Neuron (in vitro differentiated cells): ENCODE data around the gene P3H3.

ENCODE experiments used
- H2AFZ ChIP-seq: one replicate; pipeline ENCODE4 v1.6.1; 2013; ENCODE audit warnings: low read depth, mild to moderate bottlenecking, inconsistent platforms, low read length, moderate library complexity
- H3K27me3 ChIP-seq: one replicate; pipeline ENCODE4 v1.6.1; 2013; ENCODE audit warnings: low read length; ENCODE audit not compliant: insufficient read depth
- H3K36me3 ChIP-seq: one replicate; pipeline ENCODE4 v1.6.1; 2013; ENCODE audit warnings: low read length; ENCODE audit not compliant: insufficient read depth
- H3K4me1 ChIP-seq: one replicate; pipeline ENCODE4 v1.6.1; 2013; ENCODE audit warnings: low read length; ENCODE audit not compliant: insufficient read depth
- H3K4me3 ChIP-seq: 2 replicates; pipeline ENCODE4 v1.5.1; 2013; ENCODE audit warnings: mild to moderate bottlenecking, low read length, moderate library complexity
- H3K9me3 ChIP-seq: one replicate; pipeline ENCODE4 v1.6.1; 2013; ENCODE audit warnings: low read length

Gene P3H3

GRCh38 chr12:6826125-6826733 lies 2.0 kb upstream of the P3H3 start:
- Histone ChIP-seq H2AFZ (no peak overlapping the region), H3K4me1 (peaks cover 39% of the 10 kb centered on the region), H3K27me3 (no peaks in the 10 kb centered on the region), H3K9me3 (no peaks in the 10 kb centered on the region), H3K4me3 (no peak overlapping the region), H3K36me3 (peaks cover 13% of the 10 kb centered on the region)

- Histone ChIP-seq H3K9me3 (no peaks in the 10 kb centered on the region), H3K4me3 (no peak overlapping the region), H2AFZ (no peak overlapping the region), H3K4me1 (peaks cover 37% of the 10 kb centered on the region), H3K36me3 (peaks cover 19% of the 10 kb centered on the region), H3K27me3 (no peaks in the 10 kb centered on the region)
Measured at GRCh38 chr12:6826734-6827436, 1.3 kb upstream of the P3H3 start.

- H3K9me3 ChIP-seq = no peaks in the 10 kb centered on the region
- peak overlapping the region; percentile 31 for H3K4me3 ChIP-seq
- H2AFZ ChIP-seq = no peak overlapping the region
- peaks cover 24% of the 10 kb centered on the region for H3K36me3 ChIP-seq
- H3K27me3 ChIP-seq = no peaks in the 10 kb centered on the region
- peaks cover 31% of the 10 kb centered on the region for H3K4me1 ChIP-seq
Measured at GRCh38 chr12:6827437-6827911, 733 bp upstream of the P3H3 start.

- Histone ChIP-seq H3K4me1 (peaks cover 27% of the 10 kb centered on the region), H3K36me3 (peaks cover 35% of the 10 kb centered on the region), H3K9me3 (no peaks in the 10 kb centered on the region), H3K4me3 (peak overlapping the region; percentile 73), H2AFZ (peak overlapping the region; percentile 49), H3K27me3 (no peaks in the 10 kb centered on the region)
Measured at GRCh38 chr12:6828781-6829535, 751 bp downstream of the P3H3 start.

- H2AFZ ChIP-seq = peak overlapping the region; percentile 49
- H3K9me3 ChIP-seq = no peaks in the 10 kb centered on the region
- no peaks in the 10 kb centered on the region for H3K27me3 ChIP-seq
- peak overlapping the region; percentile 73 for H3K4me3 ChIP-seq
- H3K4me1 ChIP-seq = peaks cover 27% of the 10 kb centered on the region
- peaks cover 40% of the 10 kb centered on the region for H3K36me3 ChIP-seq
Measured at GRCh38 chr12:6829536-6830220, 1.5 kb downstream of the P3H3 start.

DNA sequence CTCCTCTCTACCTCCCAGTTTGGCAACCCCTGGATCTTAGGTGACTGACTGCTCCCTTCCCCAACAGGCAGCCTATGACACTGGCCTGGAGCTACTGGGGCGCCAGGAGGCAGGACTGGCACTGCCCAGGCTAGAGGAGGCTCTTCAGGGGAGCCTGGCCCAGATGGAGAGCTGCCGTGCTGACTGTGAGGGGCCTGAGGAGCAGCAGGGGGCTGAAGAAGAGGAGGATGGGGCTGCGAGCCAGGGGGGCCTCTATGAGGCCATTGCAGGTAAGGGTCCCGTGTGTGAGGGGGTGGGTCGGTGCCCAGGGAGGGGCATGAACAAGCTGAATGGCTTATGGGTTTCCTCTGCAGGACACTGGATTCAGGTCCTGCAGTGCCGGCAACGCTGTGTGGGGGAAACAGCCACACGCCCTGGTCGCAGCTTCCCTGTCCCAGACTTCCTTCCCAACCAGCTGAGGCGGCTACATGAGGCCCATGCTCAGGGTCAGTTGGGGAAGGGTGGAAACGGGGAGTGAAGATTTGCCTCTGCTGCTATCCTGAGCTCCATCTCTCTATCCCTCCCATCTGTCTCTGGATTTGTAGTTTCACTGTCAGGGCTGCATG lies 2.2 kb downstream of the P3H3 start:
- no peak overlapping the region for H3K4me3 ChIP-seq
- peaks cover 45% of the 10 kb centered on the region for H3K36me3 ChIP-seq
- no peak overlapping the region for H2AFZ ChIP-seq
- H3K4me1 ChIP-seq = peaks cover 23% of the 10 kb centered on the region
- no peaks in the 10 kb centered on the region for H3K27me3 ChIP-seq
- no peaks in the 10 kb centered on the region for H3K9me3 ChIP-seq

- Histone ChIP-seq H3K4me1 (peaks cover 18% of the 10 kb centered on the region), H2AFZ (no peak overlapping the region), H3K9me3 (no peaks in the 10 kb centered on the region), H3K4me3 (no peak overlapping the region), H3K36me3 (peaks cover 45% of the 10 kb centered on the region), H3K27me3 (no peaks in the 10 kb centered on the region)
Measured at GRCh38 chr12:6830999-6831398, 2.8 kb downstream of the P3H3 start.

DNA sequence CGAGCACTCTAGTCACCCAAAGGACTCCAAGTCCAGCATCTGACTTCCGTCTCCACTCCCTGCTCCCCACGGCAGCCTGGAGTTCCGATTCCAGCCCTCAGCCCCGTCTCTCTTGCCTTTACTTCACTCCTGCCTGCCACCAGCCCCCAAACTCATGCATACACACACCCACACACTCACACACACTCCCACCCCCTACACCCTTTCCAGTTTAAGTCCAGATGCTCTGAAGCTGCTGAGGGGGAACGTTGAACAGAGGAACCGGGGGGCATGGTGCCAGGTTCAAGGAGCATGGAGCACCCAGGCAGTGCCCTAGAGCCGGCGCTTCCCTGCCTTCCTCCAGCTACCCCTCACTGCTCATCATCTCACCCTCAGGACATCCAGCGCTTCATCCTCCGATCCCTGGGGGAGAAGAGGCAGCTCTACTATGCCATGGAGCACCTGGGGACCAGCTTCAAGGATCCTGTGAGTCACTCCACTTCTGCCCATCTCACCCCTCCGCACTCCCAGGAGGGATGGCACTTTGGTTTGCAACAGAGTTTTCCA lies 3.3 kb downstream of the P3H3 start:
- H3K9me3 ChIP-seq = no peaks in the 10 kb centered on the region
- H2AFZ ChIP-seq = no peak overlapping the region
- peaks cover 50% of the 10 kb centered on the region for H3K36me3 ChIP-seq
- peaks cover 17% of the 10 kb centered on the region for H3K4me1 ChIP-seq
- H3K27me3 ChIP-seq = no peaks in the 10 kb centered on the region
- no peak overlapping the region for H3K4me3 ChIP-seq

GRCh38 chr12:6832125-6832524 lies 3.9 kb downstream of the P3H3 start:
- Histone ChIP-seq H3K27me3 (no peaks in the 10 kb centered on the region), H3K9me3 (no peaks in the 10 kb centered on the region), H2AFZ (no peak overlapping the region), H3K4me3 (no peak overlapping the region), H3K4me1 (peaks cover 12% of the 10 kb centered on the region), H3K36me3 (peaks cover 56% of the 10 kb centered on the region)

DNA sequence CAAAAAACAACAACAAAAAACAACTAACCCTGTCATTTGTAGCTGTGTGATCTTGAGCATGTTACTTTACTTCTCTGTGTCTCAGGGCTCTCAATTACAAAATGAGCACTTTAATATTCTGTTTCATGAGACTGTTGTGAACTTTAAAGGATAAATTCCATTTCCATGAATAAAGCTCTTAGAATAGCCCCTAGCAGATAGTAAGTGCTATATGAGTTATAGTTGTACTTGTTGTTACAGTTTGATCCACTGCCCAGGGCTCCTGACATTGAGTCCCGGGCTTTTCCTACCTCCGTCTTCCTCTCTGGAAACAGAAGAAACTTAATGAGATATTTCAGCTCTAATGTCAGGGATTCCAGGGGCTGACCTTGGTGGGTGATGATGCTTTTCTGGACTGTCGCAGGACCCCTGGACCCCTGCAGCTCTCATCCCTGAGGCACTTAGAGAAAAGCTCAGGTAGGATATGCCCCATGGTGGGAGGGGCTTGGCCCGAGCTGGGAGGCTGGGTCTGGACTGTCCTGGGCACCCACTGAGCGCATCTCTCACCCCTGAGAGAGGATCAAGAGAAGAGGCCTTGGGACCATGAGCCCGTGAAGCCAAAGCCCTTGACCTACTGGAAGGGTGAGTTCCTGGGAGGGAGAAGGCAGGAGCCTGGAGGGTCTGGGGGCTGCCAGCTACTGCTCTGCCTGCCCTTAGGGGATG lies 5.1 kb downstream of the P3H3 start:
- Histone ChIP-seq H3K27me3 (no peaks in the 10 kb centered on the region), H3K4me3 (no peak overlapping the region), H3K9me3 (no peaks in the 10 kb centered on the region), H3K4me1 (peaks cover 7% of the 10 kb centered on the region), H3K36me3 (peaks cover 68% of the 10 kb centered on the region), H2AFZ (no peak overlapping the region)

- Histone ChIP-seq H2AFZ (no peak overlapping the region), H3K27me3 (no peaks in the 10 kb centered on the region), H3K4me1 (peaks cover 12% of the 10 kb centered on the region), H3K9me3 (no peaks in the 10 kb centered on the region), H3K36me3 (peaks cover 76% of the 10 kb centered on the region), H3K4me3 (no peak overlapping the region)
Measured at GRCh38 chr12:6834254-6834653, 6.0 kb downstream of the P3H3 start.

DNA sequence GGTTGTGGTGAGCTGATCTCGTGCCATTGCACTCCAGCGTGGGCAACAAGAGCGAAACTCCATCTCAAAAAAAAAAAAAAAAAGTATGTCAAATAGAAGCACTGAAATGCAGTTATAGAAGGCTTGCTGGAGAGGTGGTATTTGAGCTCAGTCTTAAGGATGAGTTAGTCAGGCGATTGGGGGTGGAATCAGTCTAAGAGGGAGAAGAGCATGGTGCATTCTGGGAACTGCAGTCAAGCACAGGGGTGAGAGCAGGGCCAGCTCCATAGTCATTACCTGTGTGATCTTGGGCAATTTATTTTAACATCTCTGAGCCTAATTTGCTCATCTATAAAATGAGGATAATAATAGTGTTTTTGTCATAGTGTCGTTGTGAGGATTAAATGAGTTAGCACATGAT lies 6.7 kb downstream of the P3H3 start:
- Histone ChIP-seq H3K9me3 (no peaks in the 10 kb centered on the region), H3K27me3 (no peaks in the 10 kb centered on the region), H2AFZ (no peak overlapping the region), H3K4me3 (no peak overlapping the region), H3K36me3 (peaks cover 81% of the 10 kb centered on the region), H3K4me1 (peaks cover 12% of the 10 kb centered on the region)
